ENCODE results near the gene UIMC1.
"Not testable (repeated sequence)": the region's sequence is repeated elsewhere in the genome, so short reads cannot be mapped to it uniquely, and the experiment has no call there.

The UIMC1 gene

DNA sequence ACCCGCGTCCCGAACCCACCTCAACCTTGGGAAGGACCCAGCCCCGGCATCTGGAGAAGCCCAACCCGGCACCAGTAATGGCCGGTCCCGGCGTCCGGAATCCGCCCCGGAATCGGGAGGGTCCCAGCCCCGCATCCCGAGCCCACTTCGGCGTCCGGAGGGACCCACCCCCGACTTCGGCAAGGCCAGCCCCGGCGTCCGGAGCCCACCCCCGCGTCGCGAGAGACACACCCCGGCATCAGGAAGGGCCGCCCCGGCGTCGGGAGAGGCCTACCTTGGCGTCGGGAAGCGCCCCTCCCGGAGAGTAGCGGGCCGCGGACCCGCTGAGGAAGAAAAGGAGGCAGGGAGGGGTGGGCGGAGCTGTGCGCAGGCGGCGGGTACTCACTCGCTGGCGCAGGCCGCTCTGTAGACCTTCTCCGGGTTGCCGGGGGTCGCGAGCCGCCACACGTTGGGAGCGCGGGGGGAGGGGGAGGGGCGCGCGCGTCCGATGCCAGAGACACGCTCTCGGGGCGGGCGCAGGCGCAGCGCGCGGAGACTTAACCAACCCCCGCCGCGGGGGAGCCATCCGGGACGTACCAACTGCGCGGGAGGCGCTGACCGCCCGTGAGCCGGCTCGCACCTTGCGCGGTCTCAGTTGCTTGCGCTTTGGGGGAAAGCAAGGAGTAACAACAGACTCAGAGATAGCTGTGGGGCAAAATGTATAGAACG is at the start of gene UIMC1:
Gene UIMC1 (minus strand): TSS at position 515 of the 708 bp plus-strand sequence. CDS start 24,164 bp downstream, outside the sequence.
- peak; percentile 86 to 91 (median 87) for DNase-seq (ENCODE audit: low read depth in 2 of 3, low spot score in 1 of 3)

DNA sequence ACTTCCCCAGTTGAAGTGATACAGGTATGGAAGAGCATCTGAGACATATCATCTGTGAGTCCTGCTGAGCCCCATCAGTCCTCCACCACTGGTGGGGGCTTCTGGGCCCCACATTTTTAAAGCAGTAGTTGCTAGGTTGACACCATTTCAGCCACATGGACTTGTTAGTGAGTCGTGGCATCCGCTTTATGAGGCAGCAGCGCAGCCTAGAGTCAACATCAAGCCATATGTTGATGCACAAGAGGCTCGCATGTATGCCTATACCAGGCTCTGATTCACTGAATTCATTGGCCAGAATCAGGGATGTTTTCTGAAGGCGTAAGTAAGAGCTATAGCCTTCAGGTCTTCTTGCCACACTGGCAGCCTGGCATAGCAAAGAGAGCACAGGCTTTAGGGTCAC is 42.7 kb upstream of the UIMC1 start:
- DNase-seq (ENCODE audit: low read depth in 2 of 3, low spot score in 1 of 3) = no peak

DNA sequence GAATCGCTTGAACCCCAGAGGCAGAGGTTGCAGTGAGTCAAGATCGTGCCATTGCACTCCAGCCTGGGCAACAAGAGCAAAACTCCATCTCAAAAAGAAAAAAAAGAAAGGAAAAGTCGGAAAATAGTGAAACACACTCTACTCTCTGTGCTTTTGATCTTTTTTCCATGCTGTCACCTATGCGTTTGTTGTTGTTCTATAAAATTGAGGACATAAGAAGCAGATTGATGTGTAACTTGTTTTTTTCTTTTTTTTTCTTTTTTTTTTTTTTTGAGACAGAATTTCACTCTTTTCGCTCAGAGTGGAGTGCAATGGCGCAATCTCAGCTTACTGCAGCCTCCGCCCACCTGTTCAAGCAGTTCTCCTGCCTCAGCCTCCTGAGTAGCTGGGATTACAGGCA is 42.0 kb upstream of the UIMC1 start:
- not testable (repeated sequence) for DNase-seq (ENCODE audit: low read depth in 2 of 3, low spot score in 1 of 3)

DNA sequence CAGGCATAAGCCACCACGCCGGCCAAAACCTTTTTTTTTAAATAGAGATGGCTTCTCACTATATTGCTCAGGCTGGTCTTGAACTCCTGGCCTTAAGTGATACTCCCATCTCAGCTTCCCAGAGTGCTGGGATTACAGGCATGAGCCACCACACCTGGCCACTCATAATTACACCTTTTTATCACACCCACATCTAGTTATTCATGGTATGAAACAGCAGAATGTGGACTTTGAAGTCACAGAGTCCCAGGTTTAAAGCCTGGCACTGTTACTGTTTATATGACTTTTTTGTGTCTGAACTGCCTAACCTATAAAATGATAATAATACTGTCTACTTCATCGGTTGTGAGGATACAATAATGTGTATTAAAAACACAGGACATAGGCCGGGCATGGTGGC is 39.1 kb upstream of the UIMC1 start:
- DNase-seq (ENCODE audit: low read depth in 2 of 3, low spot score in 1 of 3) = no peak

DNA sequence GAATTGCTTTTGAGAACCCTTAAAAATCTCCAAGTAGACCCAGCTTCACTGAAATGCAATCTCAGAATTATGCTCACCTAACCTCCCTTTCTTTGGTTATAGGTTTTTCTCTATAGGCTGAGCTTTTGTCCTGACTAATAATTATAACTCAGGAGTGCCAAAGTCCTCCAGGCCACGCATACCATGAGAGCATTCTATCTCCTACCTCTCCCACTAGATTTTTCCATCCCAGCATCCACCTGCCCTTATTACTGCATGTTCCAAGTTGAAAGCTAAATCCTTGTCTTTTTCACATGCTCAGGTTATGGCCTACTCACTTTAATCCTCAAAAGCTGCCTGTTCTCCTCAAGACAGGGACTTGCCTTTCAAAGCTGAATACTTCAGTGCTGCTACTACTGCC is 38.1 kb upstream of the UIMC1 start:
- DNase-seq (ENCODE audit: low read depth in 2 of 3, low spot score in 1 of 3) = no peak

DNA sequence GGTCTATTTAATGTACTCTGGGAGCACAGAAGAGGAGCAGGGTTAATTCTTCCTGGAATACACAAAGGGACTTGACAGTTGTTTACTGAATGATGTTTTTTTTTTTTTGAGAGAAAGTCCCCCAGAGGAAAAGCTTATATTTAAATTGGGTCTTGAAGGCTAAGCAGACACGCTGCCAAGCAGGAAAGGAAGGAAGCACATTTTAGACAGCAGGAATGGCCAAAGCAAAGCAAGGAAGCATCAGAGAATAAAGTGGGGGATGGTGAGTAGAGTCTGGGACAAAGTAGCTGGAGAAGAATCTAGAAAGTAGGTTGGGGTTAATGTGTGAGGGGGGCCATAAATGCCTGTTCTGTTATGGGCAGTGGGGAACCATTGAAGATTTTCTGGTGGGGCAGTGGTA is 37.4 kb upstream of the UIMC1 start:
- no peak for DNase-seq (ENCODE audit: low read depth in 2 of 3, low spot score in 1 of 3)

DNA sequence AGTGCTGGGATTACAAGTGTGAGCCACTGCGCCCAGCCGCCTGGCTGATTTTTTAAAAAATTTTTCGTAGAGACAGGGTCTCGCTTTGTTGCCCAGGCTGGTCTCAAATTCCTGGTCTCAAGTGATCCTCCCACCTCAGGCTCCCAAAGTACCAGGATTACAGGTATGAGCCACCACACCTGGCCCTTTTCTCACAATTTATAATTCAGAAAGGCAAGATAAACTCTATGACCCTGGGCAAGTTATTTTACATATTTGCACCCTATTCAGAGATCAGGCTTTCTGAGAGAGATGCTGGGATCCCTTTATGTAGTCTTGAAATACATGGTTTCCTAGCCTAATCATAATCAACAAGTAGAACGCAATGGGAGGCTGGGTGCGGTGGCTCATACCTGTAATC is 36.5 kb upstream of the UIMC1 start:
- no peak for DNase-seq (ENCODE audit: low read depth in 2 of 3, low spot score in 1 of 3)

DNA sequence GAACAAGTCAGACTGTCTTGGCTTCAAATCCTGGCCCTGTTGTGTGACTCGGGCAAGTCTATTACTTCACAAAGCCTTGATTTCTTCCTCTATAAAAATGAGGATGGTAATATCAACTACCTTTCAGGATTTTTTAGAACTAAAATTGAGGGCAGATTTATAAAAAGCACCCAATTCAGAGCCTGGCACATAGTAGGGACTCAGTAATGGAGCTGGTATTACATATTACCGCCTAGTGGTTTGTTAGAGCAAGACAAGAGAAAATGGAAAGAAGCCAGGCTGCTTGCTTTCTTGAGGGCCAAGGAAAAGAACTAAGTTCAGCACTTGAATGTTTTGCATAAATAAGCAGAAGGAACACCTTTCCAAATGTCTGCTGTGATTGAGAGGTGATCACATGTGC is 35.4 kb upstream of the UIMC1 start:
- no peak for DNase-seq (ENCODE audit: low read depth in 2 of 3, low spot score in 1 of 3)

DNA sequence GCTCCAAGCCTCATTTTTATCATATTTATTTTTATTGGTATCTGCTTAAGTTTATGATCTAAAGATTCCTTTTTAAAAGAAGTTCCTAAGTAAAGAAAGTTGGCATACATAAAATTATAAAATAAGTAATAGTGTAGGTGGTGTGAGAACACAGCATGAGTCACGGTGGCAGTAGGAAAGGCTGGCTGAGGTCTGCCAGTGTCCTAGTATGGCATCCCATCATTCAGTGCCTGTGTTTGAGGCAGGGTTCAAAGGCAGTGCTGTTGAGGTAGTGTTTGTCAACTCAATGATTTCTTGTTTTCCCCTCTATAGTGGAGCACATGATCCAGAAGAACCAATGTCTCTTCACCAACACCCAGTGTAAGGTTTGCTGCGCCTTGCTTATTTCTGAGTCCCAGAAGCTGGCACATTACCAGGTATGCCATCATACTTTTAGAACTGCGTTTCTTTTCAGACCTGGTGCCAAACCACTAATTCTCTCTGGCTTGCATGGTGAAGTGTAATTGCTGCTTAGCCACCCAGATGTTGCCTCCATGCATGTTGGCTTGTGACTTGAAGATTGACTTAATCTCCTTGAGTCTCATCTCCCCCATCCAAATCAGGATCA is 34.3 kb upstream of the UIMC1 start:
- no peak for DNase-seq (ENCODE audit: low read depth in 2 of 3, low spot score in 1 of 3)

DNA sequence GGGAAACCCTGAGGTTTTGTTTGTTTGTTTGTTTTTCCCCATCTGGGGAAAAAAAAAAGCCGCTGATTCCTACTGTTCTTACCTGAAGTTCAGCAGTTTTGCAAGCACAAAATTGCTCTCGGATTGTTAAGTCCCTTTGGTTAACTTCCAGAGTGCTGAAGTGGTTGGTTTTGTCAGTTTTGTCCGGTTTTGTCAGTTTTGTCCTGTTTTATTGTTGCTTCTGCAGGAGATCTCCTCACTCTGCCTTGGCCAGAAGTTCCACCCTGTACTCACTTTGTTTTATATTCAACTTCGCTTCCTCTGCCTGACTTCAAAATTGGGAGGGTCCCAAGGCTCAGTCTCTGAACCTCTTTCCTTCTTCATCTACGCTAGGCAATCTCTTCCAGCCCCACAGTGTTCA is 30.3 kb upstream of the UIMC1 start:
- DNase-seq (ENCODE audit: low read depth in 2 of 3, low spot score in 1 of 3) = no peak

DNA sequence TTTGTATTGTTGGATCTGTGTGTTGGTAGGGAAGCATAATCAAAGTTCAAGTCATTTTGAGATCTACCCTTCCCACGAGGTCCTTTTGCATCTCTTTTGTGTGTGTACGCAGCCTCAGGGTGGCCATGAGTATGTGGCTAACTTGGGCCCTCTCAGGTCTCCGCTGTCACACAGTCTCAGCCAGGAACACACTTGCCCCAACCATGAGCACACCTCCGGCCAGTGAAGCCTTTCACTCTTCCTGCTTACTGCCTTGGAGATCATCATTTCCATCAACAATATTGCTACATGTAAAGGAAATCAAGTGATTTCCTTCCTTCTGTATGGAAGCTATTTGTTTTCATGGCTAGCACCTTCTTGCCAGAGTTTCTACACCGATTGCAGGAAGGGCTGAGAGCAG is 29.9 kb upstream of the UIMC1 start:
- no peak for DNase-seq (ENCODE audit: low read depth in 2 of 3, low spot score in 1 of 3)

DNA sequence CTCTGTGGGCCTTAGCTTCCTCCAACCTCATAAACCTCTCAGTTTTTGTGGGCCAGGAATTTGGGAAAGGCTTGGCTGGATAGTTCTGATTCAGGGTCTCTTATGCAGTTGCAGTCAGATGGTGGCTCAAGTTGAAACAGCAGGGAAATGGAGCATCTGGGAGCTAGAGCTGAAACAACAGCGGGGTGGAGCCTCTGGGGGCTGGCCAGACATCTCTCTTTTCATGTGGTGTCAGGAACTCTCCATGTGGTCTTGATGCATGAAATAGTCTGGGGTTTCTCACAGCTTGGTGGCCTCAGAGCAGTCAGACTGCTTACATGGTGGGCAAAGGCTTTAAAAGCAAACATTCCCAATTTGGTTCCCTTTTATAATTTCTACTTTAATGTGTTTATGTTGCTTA is 29.4 kb upstream of the UIMC1 start:
- no peak for DNase-seq (ENCODE audit: low read depth in 2 of 3, low spot score in 1 of 3)

DNA sequence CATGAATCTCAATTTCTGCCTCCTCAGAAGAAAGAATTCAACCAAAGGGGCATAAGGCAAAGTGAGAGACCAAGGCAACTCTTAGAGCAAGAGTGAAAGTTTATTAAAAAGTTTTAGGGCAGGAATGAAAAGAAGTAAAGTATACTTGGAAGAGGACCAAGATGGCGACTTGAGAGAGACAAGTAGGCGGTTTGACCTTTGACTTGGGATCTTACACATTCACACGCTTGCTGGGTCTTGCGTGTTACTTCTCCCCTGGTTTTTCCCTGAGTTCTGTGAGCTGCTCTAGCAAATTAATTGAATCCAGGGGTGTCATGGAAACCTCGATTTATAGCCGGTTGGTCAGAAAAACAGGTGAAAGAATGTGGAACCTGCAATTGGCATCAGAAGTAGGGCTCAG is 22.9 kb upstream of the UIMC1 start:
- no peak for DNase-seq (ENCODE audit: low read depth in 2 of 3, low spot score in 1 of 3)

DNA sequence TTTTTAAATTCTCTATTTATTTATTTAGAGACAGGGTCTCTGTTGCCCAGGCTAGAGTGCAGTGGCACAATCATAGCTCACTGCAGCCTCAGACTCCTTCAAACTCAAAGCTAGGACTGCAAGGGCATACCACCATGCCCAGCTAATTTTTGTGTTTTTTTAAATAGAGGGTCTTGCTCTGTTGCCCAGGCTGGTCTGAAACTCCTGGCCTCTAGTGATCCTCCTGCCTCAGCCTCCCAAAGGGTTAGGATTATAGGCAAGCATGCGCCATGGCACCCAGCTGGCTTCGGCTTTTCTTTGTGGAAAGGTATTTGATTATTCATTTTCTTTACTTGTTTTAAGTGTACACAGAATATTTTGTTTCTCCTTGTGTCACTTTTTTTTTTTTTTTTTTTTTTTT is 21.1 kb upstream of the UIMC1 start:
- no peak for DNase-seq (ENCODE audit: low read depth in 2 of 3, low spot score in 1 of 3)

DNA sequence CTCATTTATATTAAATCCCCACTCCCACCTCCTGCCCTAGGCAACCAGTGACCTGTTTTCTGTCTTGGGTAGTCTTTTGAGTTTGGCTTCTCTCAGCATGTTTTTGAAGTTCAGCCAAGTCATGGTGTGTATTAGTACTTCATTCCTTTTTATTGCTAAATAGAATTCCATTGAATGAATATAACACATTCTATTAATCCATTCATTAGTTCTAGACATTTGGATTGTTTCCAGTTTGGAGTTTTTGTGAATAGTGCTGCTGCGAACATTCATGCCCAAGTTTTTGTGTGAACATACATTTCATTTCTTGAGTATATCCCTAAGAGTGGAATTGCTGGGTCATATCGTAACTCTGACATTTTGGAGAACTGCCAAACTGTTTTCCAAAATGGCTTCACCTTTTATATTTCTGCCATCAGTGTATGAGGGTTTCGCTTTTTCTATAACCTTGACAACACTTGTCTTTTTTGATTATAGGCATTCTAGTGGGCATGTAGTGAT is 18.6 kb upstream of the UIMC1 start:
- DNase-seq (ENCODE audit: low read depth in 2 of 3, low spot score in 1 of 3) = no peak

DNA sequence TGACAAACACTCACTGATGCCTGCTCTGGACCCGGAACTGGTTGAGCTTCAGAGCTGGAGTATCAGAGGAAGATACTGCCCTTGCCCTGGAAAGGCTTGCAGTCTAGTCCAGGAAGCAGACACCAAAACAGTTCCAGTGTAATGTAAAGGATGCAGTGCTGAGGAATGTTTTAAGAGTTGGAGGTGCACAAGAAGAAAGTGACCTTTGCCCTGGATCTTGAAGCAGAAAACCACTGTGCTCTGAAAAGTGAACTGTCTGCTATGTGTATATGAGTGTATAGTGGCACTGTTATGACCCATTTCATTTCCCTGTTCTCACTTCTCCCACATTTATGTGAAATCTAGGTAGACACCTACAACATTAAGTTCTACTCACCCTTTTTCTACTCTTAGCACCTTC is 18.0 kb upstream of the UIMC1 start:
- DNase-seq (ENCODE audit: low read depth in 2 of 3, low spot score in 1 of 3) = no peak

DNA sequence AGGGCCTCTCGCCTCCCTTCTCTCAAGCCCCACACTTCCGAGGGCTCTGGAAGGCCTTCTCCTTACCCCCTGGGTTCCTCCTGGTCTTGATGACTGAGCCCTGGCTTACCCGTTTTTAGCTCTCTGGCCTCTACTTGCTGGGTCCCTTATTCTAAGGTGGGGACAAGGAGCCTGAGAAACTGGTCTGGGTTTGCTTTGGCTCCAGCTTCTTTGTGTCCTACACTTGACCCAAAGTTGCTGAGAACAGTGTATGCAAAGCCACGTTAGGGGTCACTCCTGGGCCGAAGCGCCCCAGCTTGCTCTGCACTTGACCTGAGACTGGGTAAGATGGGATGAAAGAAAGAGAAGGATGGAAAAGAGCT is 16.7 kb upstream of the UIMC1 start:
- no peak for DNase-seq (ENCODE audit: low read depth in 2 of 3, low spot score in 1 of 3)

DNA sequence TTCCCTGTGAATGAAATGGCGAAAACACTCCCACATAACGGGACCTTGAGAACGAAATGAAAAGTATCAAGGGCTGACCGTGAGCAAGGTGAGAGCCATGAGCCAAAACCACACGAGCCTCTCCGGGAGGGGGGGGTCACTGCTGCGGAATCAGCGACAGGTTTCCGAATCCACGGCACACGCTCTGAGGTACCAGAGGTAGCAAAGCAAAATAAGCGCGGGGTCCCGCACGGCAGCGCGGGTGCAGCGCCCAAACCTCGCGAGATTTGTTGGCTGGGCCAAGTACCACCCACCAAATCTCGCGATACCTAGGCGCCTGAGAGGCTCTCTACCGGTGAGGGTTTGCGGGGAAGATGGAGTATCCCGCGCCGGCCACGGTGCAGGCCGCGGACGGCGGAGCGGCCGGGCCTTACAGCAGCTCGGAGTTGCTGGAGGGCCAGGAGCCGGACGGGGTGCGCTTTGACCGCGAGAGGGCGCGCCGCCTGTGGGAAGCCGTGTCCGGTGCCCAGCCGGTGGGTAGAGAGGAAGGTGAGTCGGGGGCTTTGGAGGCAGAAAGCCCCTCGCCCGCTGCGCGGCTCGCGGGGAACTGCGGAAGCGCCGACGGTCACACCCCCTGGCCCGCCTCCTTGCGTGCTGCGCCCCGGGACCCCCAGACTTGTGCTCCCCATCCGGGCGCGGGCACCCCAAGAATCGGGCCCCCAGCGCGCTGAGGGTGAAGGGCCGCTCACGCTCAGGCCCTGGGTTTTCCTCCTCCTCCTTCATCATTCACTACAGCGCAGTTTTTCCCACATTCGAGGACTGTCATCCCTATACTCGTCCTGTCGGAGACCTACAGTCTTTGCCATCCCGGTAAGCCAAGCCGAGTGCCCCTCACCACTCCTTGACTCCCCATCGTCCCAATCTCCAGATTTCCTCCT is 16.1 kb upstream of the UIMC1 start, which contains the start of gene ZNF346:
Gene ZNF346 (plus strand): TSS at position 311 of the 917 bp plus-strand sequence. CDS start 43 bp downstream, at position 354.
- DNase-seq (ENCODE audit: low read depth in 2 of 3, low spot score in 1 of 3) = peak; percentile 89 to 90 (median 90)

DNA sequence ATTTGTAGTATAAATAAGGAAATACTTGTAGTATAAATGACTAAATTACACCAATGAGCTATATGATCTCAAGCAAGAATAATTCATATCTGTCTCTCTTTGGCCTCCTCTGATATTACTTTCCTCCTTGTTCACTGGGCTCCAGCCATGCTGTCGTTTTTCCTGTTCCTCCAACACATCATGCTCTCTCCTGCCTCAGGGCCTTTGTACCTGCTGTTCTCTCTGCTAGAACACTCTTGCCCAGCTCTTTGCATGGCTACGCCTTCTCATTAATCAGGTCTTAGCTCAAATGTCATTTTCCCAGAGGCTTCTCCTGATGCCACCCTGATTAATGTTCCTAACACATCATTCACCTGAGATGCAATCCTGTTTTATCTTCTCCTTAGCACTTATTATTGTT is 13.5 kb upstream of the UIMC1 start:
- DNase-seq (ENCODE audit: low read depth in 2 of 3, low spot score in 1 of 3) = no peak

DNA sequence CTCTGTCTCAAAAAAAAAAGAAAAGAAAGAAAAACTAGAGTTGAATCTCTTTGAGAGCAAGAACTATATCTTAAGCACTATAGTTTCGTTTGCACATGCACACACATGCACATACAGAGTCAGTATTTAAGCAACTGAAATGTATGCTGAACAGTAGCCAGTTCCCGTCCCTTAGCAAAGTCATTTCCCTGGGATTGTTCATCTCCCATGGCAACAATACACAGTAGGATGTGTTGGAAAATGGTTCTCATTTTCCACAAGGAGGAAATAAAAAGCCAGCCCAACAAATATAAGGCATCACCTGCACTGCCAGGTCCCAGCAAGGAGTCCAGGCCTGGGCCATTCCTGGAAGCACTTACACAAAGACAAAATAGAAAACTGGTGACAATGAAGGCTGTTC is 11.8 kb upstream of the UIMC1 start:
- DNase-seq (ENCODE audit: low read depth in 2 of 3, low spot score in 1 of 3) = no peak

DNA sequence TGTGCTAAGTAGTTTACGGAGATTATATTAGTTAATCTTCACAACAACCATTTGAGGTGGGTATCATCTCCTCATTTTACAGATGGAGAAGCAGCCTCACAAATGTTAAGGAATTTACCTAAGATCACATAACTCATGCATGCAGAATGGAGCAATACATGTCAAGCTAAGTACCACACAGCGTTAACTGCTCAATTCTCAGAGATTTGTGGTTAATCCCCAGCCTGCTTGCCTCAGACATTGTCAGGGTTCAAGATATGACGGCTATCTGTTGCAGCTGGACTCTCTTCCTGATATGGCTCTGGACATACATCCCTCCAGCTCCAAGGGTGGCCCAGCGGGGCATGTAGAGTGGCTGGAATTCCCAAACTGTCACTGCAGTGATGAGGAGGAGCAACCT is 8.6 kb upstream of the UIMC1 start:
- DNase-seq (ENCODE audit: low read depth in 2 of 3, low spot score in 1 of 3) = no peak

DNA sequence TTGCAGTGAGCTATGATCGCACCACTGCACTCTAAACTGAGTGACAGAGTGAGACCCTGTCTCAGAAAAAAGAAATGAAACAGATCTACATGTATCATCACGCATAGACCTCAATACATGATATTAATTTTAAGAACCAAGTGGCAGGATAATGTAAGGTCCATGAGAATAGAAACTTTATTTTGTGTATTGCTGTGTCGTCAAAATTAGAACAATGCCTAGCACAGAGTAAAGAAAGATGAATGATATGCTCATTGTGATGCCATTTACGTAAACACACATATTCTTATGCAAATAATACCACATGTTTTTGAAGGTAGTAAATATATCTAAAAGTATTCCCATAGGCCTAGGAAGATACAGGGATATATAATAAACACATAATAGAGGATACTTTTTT is 3.6 kb upstream of the UIMC1 start:
- DNase-seq (ENCODE audit: low read depth in 2 of 3, low spot score in 1 of 3) = no peak

Data from stimulated activated CD4-positive, alpha-beta T cell treated with anti-CD3 and anti-CD28 coated beads, Interleukin-12 subunit alpha, Interleukin-12 subunit beta, amount 100 ng/mL, for 48 hours (primary cell).